BJ (cell line): Measurements from ENCODE around the gene SLC22A3. TPM values are rescaled to one million over a fixed set of nuclear protein-coding genes. Genes with fewer than 3 reads are reported as not detected.

ENCODE experiments used
- CTCF ChIA-PET: fragments of 350-600 bp; formaldehyde crosslinking; extraction: SDS; loops from one replicate; lab custom pipeline; 2021; ENCODE audit warnings: antibody characterized with exemption, inconsistent platforms; lab: Yijun Ruan, JAX
- POLR2A ChIA-PET: fragments of 300-600 bp; sonication (Branson Sonifier 250); formaldehyde crosslinking; extraction: SDS; loops from one replicate; lab custom pipeline; 2021; ENCODE audit warnings: antibody characterized with exemption; lab: Charles Lee
- DNase-seq: peaks from one replicate; pipeline ENCODE4 v3.0.0-alpha.2; 2011; ENCODE audit warnings: low read depth
- H3K27me3 ChIP-seq: 2 replicates; pipeline ENCODE4 v1.6.0; 2011; ENCODE audit warnings: low read length; ENCODE audit not compliant: control insufficient read depth, insufficient read depth
- H3K36me3 ChIP-seq: 2 replicates; pipeline ENCODE4 v1.5.1; 2011; ENCODE audit warnings: low read length; ENCODE audit not compliant: control insufficient read depth, insufficient read depth
- H3K4me3 ChIP-seq: 2 replicates; pipeline ENCODE4 v1.5.1; 2011; ENCODE audit warnings: low read depth, mild to moderate bottlenecking, control low read depth, low read length
- CTCF ChIP-seq: IDR thresholded peaks from 2 replicates; pipeline ENCODE4 v1.5.1; 2011; ENCODE audit warnings: low read depth, mild to moderate bottlenecking, control low read depth, inconsistent platforms, low read length, moderate library complexity; ENCODE audit not compliant: insufficient read depth
- polyA plus RNA-seq: library from polyadenylated mRNA; depleted of rRNA; stranded (reverse); fragments of >200 nt; gene quantifications from 2 replicates; pipeline ENCODE4 v1.2.3, GENCODE V29; 2011

Gene SLC22A3
- polyA plus RNA-seq, 1 experiment: not detected

GRCh38 chr6:160329188-160329587 is 19.0 kb upstream of the SLC22A3 start:
- no peak for TF ChIP-seq CTCF
- ChIA-PET POLR2A (no interaction called here), CTCF (no interaction called here)
- Histone ChIP-seq H3K4me3 (no peak overlapping the region), H3K36me3 (no peaks in the 10 kb centered on the region), H3K27me3 (no peaks in the 10 kb centered on the region)
- no peak for DNase-seq

- DNase-seq: no peak
- no peak overlapping the region for H3K4me3 ChIP-seq
- H3K36me3 ChIP-seq: no peaks in the 10 kb centered on the region
- ChIA-PET CTCF (interaction anchor here (0.6 kb wide), 1 partner anchor 101 kb away, joined by 3 read pairs; no protein-coding TSS in a partner anchor), POLR2A (no interaction called here)
- no peaks in the 10 kb centered on the region for H3K27me3 ChIP-seq
- no peak for TF ChIP-seq CTCF
Observed at GRCh38 chr6:160330619-160331018, 17.6 kb upstream of the SLC22A3 start.

GRCh38 chr6:160331204-160331603 is 17.0 kb upstream of the SLC22A3 start:
- DNase-seq: no peak
- TF ChIP-seq CTCF: no peak
- Histone ChIP-seq H3K27me3 (no peaks in the 10 kb centered on the region), H3K36me3 (no peaks in the 10 kb centered on the region), H3K4me3 (no peak overlapping the region)
- ChIA-PET POLR2A (no interaction called here), CTCF (interaction anchor here (0.6 kb wide), 1 partner anchor 101 kb away, joined by 3 read pairs; no protein-coding TSS in a partner anchor)

GRCh38 chr6:160331753-160332152 is 16.4 kb upstream of the SLC22A3 start:
- no peak for DNase-seq
- Histone ChIP-seq H3K4me3 (no peak overlapping the region), H3K27me3 (no peaks in the 10 kb centered on the region), H3K36me3 (no peaks in the 10 kb centered on the region)
- ChIA-PET CTCF (no interaction called here), POLR2A (no interaction called here)
- no peak for TF ChIP-seq CTCF

- Histone ChIP-seq H3K27me3 (no peaks in the 10 kb centered on the region), H3K4me3 (no peak overlapping the region), H3K36me3 (no peaks in the 10 kb centered on the region)
- TF ChIP-seq CTCF: no peak
- CTCF ChIA-PET: no interaction called here
- POLR2A ChIA-PET: no interaction called here
- no peak for DNase-seq
Observed at GRCh38 chr6:160333101-160333500, 15.1 kb upstream of the SLC22A3 start.
